GM12801 (cell line): ENCODE measurements around the gene KIF26A.

ENCODE experiments used
- CTCF ChIP-seq: IDR thresholded peaks from one replicate; pipeline ENCODE4 v1.5.1; 2011; ENCODE audit warnings: control low read depth; ENCODE audit not compliant: insufficient read length; ENCODE audit errors: extremely low read depth

The KIF26A gene

GRCh38 chr14:104224131-104224505 lies 85.7 kb downstream of the KIF26A start:
- no peak for TF ChIP-seq CTCF

DNA sequence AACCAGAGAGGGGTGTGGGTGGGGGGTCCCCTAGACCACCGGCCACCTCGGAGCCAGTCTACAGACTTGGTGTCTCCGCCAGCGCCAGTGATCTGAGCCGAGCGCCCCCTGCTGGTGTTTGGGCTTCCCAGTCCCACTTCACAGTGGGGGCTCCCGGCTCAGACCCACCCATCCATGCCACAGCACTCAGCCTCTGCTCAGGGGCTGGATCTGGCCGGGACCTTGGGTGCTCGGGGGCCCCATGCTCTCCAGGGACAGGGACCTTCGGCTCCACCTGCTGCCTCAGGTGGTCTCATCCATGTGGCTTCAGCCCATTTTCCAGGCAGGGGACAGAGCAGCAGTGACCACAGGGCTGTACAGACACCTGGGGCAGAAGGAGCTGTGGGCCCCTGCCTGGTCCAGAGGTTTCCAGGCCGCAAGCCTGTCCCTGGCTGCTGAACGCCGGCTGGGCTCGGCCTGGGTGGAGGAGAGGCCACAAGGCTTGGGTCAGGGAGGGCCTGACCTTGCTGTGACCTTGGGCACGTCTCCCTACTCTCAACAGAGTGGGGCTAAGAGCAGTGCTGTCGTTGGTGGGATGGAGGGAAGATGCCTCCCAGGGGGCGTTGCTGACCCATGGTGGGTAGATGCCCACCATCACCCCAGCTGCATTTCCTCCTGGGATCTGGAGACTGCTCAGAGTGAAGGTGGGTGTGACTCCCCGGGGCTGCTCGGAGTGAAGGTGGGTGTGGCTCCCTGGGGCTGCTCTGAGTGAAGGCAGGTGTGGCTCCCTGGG lies 86.3 kb downstream of the KIF26A start:
- no peak for TF ChIP-seq CTCF

DNA sequence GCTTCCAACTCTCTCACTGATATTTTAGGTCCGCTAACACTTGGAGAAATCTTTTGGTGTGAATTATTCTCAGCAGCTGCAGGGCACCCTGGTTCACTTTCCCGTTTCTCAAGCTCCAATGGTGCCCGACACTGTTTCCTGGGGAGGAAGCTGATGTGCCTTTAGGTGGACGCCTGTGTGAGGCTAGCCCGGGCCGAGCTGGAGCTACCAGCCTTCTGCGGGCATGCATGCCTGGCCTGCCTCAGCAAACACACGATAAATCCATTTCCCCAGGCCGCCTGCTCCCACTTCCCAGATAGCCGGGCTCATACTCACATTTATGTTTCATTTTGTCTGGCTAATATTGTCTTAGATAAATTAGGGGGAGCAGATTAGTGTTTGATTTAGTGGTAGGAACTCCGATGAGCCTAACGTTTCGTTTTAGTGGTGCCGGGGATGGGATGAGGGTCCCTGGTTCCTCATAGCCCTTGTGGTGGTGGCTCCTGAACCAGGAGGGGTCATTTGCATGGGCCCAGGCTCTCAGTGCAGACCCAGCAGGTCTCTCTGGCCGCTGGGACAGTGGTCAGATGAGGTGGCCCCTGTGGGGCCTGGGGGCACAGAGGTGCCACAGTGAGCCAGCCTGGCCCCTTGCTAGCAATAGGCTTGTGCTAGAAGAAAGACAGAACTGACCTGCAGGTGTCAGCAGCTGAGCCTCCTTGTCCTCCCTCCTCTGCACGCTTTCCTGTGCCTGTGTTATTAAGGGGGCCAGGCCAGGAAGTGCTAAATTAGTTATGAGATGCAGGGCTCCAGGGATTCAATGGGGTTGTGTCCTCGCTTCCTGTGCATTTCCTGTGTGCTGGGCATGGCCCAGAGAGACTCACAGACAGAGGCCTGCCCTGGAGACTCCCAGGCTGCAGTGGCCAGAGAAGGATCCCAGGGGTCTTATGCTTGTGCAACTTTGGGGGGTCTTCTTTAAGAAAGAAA lies 88.3 kb downstream of the KIF26A start:
- TF ChIP-seq CTCF, result no peak

DNA sequence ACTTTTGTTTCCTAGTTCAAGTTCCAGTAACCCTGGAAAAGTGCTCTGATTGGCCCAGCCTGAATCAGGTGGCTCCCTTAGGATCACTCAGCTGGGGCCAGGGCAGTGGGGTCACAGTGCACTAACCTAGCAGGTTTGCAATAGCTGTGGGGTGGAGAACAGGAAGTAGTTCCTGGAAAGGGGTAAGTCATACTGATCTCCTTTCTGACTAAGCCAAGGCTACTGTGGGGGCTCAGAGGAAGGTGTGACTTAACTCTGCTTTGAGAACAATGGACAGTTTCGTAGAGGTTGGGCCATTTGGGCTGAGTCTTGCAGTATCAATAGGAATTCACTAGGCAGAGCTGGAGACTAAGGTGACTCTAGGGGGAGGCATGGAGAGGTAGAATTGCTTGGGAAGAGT lies 89.4 kb downstream of the KIF26A start:
- TF ChIP-seq CTCF, result no peak

DNA sequence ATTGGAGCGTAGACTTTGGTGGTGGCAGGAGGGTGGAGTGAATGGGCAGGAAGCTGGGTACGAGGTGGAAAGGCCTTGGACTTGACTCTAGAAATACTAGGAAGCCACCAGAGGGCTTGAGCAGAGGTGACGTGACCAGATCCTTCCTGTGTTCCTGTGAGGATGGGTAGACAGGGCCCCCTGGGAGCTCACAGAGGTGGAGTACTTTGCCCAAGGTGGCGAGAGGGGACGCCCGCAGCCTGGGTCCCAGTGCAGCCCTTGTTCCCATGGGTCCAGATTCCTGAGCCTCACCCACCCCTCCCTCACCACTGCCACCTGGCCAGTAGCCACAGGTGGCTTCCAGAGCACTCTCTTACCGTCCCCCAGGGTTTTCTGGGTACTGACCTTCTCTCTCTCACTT lies 89.8 kb downstream of the KIF26A start:
- TF ChIP-seq CTCF, result no peak

DNA sequence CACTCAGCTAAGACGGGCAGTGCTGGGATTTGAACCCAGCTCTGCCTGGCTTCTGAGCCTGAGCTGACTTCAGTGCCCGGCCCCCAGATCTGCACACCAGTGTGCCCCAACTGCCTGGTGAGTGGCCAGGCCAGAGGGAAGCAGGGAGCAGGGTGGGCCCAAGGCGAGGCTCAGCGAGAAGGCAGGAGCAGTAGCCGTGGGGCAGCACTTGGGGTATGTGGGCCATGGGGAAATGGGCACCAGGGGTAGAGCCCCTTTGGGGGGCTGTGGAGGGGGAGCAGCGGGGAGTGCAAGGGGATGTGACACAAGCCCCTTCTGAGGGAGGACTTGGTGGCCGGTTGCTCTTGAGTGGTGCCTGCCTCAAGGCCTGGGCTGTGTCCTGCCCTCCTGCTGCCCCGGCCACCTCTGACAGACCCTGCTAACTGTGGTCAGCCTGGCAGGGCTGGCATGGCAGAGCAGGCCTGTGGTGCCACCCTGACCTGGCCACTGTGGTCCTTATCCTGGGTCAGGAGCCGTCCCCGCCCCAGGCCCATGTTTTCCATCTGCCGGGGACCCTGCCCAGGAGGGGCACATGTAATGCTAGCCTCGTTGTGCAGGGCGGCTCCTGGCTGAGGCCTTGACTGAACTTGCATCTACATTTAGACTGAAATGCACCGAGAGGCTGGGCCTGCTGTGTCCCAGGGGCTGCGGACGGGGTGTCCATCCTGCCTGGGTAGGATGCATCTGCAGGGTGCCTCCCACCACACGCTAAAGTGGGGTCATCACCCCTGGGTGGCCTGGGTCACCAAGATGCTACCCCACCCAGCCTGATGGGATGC lies 90.5 kb downstream of the KIF26A start:
- TF ChIP-seq CTCF, result no peak
